NT2/D1 (cell line): ENCODE data around the gene ATXN1.

Experiments
- DNase-seq: peaks from one replicate; pipeline ENCODE4 v3.0.0-alpha.2; 2011; ENCODE audit warnings: low read depth, low spot score
- H3K27me3 ChIP-seq: 2 replicates; pipeline ENCODE4 v1.6.0; 2011; ENCODE audit warnings: mild to moderate bottlenecking; ENCODE audit not compliant: insufficient read length, insufficient read depth
- H3K36me3 ChIP-seq: 2 replicates; pipeline ENCODE4 v1.6.1; 2011; ENCODE audit warnings: mild to moderate bottlenecking, low read length, mixed read lengths; ENCODE audit not compliant: insufficient read depth, insufficient read length
- H3K4me1 ChIP-seq: 2 replicates; pipeline ENCODE4 v1.5.1; 2011; ENCODE audit not compliant: insufficient read depth, insufficient read length
- H3K4me3 ChIP-seq: 2 replicates; pipeline ENCODE4 v1.5.1; 2011; ENCODE audit warnings: low read depth; ENCODE audit not compliant: insufficient read length
- H3K9ac ChIP-seq: 2 replicates; pipeline ENCODE4 v1.6.0; 2011; ENCODE audit warnings: low read depth; ENCODE audit not compliant: insufficient read length
- H3K9me3 ChIP-seq: 2 replicates; pipeline ENCODE4 v1.5.1; 2011; ENCODE audit warnings: mild to moderate bottlenecking, low read length; ENCODE audit not compliant: insufficient read depth
- SUZ12 ChIP-seq: IDR thresholded peaks from 2 replicates; pipeline ENCODE4 v1.6.1; 2011; ENCODE audit not compliant: insufficient read length, insufficient read depth; ENCODE audit errors: extremely low read depth
- YY1 ChIP-seq: IDR thresholded peaks from 2 replicates; pipeline ENCODE4 v1.6.1; 2011; ENCODE audit not compliant: insufficient read length, insufficient read depth
- ZNF274 ChIP-seq: IDR thresholded peaks from 2 replicates; pipeline ENCODE4 v1.6.1; 2011; ENCODE audit warnings: mild to moderate bottlenecking, low read depth, low read length

Gene ATXN1

DNA sequence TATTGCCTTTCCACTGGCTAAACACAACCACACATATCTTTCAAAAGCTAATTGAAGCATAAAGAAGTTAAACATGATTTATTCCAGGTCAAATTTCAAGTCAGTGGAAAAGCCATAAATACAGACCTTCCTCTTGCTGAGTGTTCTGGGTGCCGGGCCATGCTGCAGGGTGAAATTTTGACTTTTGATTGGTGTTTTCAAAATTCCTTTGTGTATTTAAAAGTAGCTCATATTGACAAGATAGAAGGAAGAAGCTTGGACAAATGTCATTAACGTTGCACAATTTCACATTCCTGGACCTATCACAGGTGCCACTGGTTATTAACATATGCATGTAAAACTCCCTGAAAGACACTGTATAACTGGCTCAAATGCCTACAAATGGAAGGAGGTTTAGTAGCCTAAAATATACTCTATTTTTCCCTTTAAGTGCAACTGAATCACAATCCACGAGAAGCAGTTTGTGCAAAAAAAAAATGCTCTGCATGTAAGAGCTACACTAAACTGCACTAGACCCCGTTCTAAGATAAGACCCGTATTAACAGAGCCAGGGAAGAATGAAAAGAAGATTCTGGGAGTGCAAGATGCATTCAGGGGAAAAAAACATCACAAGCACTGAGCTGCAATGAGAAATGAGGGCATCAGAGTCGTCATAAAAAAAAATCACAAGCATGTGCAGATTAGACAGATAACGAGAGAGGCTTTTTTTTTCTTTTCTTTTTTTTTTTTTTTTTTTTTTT lies 30.4 kb downstream of the ATXN1 start:
- no peaks in the 10 kb centered on the region for H3K36me3 ChIP-seq
- H3K4me1 ChIP-seq = no peaks in the 10 kb centered on the region
- no peak overlapping the region for H3K9ac ChIP-seq
- H3K9me3 ChIP-seq = no peaks in the 10 kb centered on the region
- DNase-seq = no peak
- no peak overlapping the region for H3K4me3 ChIP-seq
- no peaks in the 10 kb centered on the region for H3K27me3 ChIP-seq
- TF ChIP-seq YY1 (no peak), ZNF274 (no peak), SUZ12 (no peak)

DNA sequence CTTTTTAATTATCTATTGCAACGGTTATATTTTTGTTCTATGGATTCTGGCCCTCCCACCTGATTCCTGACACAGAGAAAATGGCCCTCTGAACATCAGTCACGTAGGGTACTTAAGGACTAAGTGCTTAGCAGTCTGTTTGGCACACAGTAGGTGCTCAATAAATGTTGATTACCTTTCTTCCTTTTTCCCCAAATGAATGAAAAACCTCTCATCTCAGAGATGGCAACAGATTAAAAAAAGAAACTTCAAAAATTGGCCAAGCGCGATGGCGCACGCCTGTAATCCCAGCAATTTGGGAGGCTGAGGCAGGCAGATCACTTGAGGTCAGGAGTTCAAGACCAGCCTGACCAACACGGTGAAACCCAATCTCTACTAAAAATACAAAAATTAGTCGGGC lies 31.5 kb downstream of the ATXN1 start:
- H3K4me3 ChIP-seq = no peak overlapping the region
- DNase-seq = no peak
- TF ChIP-seq YY1 (no peak), ZNF274 (no peak), SUZ12 (no peak)
- no peaks in the 10 kb centered on the region for H3K36me3 ChIP-seq
- H3K27me3 ChIP-seq = no peaks in the 10 kb centered on the region
- H3K9me3 ChIP-seq = no peaks in the 10 kb centered on the region
- H3K4me1 ChIP-seq = no peaks in the 10 kb centered on the region
- no peak overlapping the region for H3K9ac ChIP-seq

DNA sequence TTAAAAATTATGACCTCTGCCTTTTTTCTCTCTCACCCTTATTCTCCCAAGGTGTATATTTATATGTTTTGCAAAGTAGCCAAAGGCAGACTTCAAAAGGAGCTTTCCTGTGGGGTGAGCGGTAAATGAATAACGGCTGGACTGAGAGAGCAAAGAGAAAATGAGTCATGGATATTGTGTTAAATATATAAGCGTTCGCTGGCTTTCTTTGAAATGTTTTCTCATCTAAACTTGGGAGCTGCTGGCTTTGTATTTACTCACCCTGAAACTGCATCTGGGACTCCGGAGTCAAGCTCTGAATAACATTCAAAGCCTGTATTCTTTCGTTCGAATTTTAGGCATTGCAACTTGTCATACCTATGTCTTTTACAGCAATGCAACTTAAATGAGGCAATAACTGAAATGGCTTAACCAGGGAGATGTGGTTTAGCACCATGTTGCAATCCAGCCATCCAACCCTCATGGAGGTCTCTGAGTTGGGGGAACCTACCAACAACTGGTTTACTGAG lies 32.0 kb downstream of the ATXN1 start:
- Histone ChIP-seq H3K4me1 (no peaks in the 10 kb centered on the region), H3K27me3 (no peaks in the 10 kb centered on the region), H3K9ac (no peak overlapping the region), H3K36me3 (no peaks in the 10 kb centered on the region), H3K9me3 (no peaks in the 10 kb centered on the region), H3K4me3 (no peak overlapping the region)
- no peak for TF ChIP-seq ZNF274
- no peak for TF ChIP-seq YY1
- no peak for TF ChIP-seq SUZ12
- DNase-seq = no peak

DNA sequence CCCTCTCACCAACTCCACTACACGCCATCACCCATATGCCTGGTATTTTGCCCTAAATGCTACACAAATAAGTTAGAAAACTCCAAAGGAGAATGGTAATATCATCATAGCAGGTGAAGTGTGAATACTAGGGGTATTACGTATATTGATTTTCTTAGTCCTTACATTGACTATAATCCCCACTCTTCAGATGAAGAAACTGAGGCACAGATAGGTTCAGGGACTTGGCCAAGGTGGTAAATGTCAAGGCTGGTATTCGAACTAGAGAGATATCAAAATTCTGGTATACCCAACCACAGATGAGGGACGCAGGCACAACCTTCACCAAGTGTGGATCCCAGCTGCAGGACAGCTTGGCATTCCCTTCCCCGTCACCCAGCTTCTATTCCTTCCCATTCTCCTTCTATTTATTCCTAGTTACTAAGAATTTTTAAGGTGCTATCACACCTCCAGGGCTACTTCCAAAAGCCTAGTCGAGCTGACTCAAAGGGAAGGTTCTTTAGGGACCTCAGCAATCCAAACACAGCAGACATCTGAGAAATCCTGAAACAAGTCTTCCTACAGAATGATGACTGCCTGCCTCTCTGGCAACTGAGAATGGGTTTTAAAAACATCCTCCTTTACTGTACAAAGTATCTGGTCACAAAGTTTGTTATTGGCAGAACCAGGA lies 32.6 kb downstream of the ATXN1 start:
- TF ChIP-seq YY1 (no peak), SUZ12 (no peak)
- no peak overlapping the region for H3K4me3 ChIP-seq
- no peak overlapping the region for H3K9ac ChIP-seq
- H3K27me3 ChIP-seq = no peaks in the 10 kb centered on the region
- H3K36me3 ChIP-seq = no peaks in the 10 kb centered on the region
- H3K4me1 ChIP-seq = no peaks in the 10 kb centered on the region
- H3K9me3 ChIP-seq = no peaks in the 10 kb centered on the region
- DNase-seq = no peak

DNA sequence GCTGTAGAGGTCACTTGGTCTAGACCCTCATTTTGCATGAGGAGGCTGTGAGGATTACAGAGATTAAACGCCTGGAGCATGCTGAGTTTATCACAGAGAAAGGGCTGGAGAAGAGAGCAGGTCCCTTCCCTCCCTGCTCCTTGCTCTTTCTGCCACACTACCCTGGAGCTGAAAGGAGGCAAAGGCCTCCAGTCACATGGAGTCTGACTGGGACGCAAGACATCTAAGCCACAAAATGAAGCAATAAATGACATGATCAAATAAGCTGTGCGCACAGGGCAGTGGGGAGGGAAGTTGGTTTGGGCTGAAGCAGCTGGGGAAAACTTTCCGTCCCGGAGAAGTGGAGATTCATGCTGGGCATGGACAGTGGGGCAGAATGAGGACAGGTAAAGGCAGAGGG lies 33.3 kb downstream of the ATXN1 start:
- H3K9ac ChIP-seq = no peak overlapping the region
- H3K27me3 ChIP-seq = no peaks in the 10 kb centered on the region
- no peaks in the 10 kb centered on the region for H3K9me3 ChIP-seq
- TF ChIP-seq YY1 = no peak
- no peak for TF ChIP-seq ZNF274
- no peak for TF ChIP-seq SUZ12
- DNase-seq = no peak
- no peaks in the 10 kb centered on the region for H3K36me3 ChIP-seq
- no peaks in the 10 kb centered on the region for H3K4me1 ChIP-seq
- no peak overlapping the region for H3K4me3 ChIP-seq

DNA sequence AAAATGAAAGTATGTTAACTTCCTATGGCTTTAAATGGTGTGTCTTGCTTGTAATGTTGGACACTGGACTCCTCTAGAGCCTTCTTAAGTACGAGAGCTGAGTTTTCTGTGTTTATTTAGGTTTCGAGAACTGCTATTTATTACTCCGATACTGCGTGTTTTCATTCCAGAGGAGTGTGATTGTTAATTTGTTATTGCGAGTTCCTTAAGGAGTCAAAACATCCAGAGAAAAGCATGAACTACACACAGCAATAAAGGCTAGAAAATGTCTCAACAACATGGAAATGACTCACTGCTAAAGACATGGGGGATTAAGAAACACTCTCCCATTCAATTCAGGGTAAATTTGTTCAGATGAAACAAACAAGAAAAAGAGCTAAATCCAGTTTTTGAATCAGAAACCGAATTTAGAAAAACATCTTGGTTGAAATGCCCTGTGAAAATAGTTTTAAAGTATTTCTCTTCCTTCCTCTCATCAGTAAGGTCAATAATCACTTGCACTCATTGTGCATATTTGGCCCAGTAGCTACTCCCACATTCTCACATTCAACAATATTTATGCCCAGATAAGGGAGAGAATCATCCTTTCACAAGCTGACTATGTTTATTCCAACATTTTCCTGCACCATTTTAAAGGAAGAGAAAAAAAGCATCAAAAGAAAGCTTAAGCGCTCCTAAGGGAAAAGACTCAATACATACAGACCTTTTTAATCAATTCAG lies 36.0 kb downstream of the ATXN1 start:
- Histone ChIP-seq H3K9me3 (no peaks in the 10 kb centered on the region), H3K4me3 (no peak overlapping the region), H3K9ac (no peak overlapping the region), H3K36me3 (no peaks in the 10 kb centered on the region), H3K27me3 (no peaks in the 10 kb centered on the region), H3K4me1 (no peaks in the 10 kb centered on the region)
- no peak for TF ChIP-seq SUZ12
- no peak for TF ChIP-seq YY1
- no peak for TF ChIP-seq ZNF274
- DNase-seq = no peak

DNA sequence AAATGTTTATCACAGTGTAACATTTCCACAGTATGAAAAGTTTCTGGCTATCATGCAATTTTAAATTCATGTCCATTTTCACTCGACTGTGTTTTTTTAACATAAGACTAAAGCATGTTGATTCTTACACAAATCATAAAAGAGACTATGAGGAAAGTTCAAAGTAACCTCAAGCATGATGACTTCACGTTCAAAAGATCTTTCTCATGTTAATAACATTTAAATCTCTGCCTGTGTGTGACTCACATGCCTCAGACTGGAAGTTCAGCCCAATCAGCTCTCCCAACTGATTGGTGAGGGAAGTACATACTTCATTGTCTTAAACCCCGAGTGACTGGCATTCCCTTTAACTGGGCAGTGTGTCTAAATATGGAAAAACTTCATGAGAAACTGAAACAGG lies 37.4 kb downstream of the ATXN1 start:
- Histone ChIP-seq H3K4me1 (no peaks in the 10 kb centered on the region), H3K4me3 (no peak overlapping the region), H3K9ac (no peak overlapping the region), H3K36me3 (no peaks in the 10 kb centered on the region), H3K27me3 (no peaks in the 10 kb centered on the region), H3K9me3 (no peaks in the 10 kb centered on the region)
- peak; percentile 20 for DNase-seq
- TF ChIP-seq YY1 (no peak), ZNF274 (no peak)
